KOPT-K1 (cell line): ENCODE data around the gene SLC25A27.

ENCODE experiments used
- H3K27ac ChIP-seq: fragments of 200-600 bp; sonication (generic); 2 replicates; pipeline ENCODE4 v1.5.1; 2016; ENCODE audit warnings: antibody characterized with exemption, mild to moderate bottlenecking, low read depth, low read length; ENCODE audit not compliant: poor library complexity, severe bottlenecking
- H3K36me3 ChIP-seq: fragments of 200-600 bp; sonication (generic); 2 replicates; pipeline ENCODE4 v1.5.1; 2017; ENCODE audit warnings: antibody characterized with exemption, mild to moderate bottlenecking, low read length, moderate library complexity; ENCODE audit not compliant: insufficient read depth
- H3K9me3 ChIP-seq: fragments of 200-600 bp; sonication (generic); 2 replicates; pipeline ENCODE4 v1.5.1; 2017; ENCODE audit warnings: antibody characterized with exemption, low read length, mild to moderate bottlenecking; ENCODE audit not compliant: insufficient read depth, poor library complexity, severe bottlenecking

Gene SLC25A27

DNA sequence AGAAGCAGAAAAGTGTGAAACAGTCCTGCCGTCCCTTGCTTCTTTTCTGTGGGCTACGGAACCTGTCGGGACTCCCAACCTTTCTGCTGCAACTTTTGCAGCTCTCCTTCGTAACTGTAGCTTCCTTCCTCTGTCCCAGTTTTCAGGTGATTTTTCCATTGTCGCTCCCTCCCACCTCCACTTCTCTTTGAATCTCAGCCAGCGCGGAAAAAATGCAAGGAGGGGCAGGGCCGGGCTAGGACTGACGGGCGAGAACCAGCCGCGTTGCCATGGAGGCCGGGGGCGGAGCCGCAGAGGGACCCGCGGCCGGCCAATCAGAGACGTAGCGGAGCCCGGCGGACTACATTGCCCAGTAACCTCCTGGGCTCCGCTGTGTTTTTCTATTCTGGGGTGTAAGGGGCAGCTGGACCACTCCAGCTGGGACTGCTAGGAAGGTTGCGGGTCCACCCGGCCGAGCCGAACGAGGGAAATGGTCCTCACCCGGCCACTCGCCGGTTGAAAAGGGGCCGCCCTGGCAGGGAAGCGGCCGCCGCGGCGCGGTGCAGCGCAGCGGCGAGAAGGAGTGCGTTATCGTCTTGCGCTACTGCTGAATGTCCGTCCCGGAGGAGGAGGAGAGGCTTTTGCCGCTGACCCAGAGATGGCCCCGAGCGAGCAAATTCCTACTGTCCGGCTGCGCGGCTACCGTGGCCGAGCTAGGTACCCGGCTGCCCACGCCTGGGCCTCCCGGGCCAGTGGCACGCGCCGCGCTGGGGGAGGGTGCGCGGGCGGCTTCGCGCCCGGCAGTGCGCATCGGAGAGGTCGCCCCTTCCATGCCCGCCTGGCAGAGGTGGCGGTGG, at the start of gene SLC25A27, which contains the start of gene CYP39A1:
Gene SLC25A27 (plus strand): TSS at position 373 of the 836 bp plus-strand sequence. CDS start 218 bp downstream, at position 591.
Gene CYP39A1 (minus strand): TSS at position 216 of the 836 bp plus-strand sequence. CDS start 236 bp downstream, outside the sequence.
- H3K9me3 ChIP-seq = peaks cover 4% of the 10 kb centered on the region
- no peak within 1 kb of the TSS for H3K27ac ChIP-seq
- no peaks in the 10 kb centered on the region for H3K36me3 ChIP-seq

- Histone ChIP-seq H3K36me3 (no peaks in the 10 kb centered on the region), H3K27ac (no peak overlapping the region), H3K9me3 (no peaks in the 10 kb centered on the region)
These were observed 47.5 kb upstream of the SLC25A27 start for GRCh38 chr6:46605091-46605797.

GRCh38 chr6:46606338-46606737, 46.4 kb upstream of the SLC25A27 start:
- H3K9me3 ChIP-seq = no peaks in the 10 kb centered on the region
- H3K36me3 ChIP-seq = no peaks in the 10 kb centered on the region
- H3K27ac ChIP-seq = no peak overlapping the region

- H3K27ac ChIP-seq = no peak overlapping the region
- H3K9me3 ChIP-seq = no peaks in the 10 kb centered on the region
- no peaks in the 10 kb centered on the region for H3K36me3 ChIP-seq
These were observed 41.8 kb upstream of the SLC25A27 start for GRCh38 chr6:46610862-46611553.

DNA sequence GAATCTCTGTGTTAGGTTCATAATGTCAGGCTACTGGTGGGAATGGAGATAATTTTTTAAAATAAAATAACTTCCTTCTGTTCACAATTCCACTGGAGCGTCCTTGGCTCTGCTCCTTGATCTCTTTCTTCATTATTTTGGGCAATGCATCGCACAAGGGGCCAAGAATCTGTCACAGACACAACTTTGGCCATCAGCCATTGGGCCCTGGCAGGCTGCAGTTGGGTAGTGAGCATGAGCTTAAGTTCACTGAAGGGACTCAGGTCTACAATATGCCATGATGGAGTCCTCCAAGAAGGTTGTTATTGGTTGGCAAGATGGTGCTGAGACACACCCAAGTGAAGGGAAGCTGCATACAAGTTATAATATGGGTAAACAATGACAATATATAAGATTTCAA, 40.1 kb upstream of the SLC25A27 start:
- Histone ChIP-seq H3K36me3 (no peaks in the 10 kb centered on the region), H3K9me3 (no peaks in the 10 kb centered on the region), H3K27ac (no peak overlapping the region)

DNA sequence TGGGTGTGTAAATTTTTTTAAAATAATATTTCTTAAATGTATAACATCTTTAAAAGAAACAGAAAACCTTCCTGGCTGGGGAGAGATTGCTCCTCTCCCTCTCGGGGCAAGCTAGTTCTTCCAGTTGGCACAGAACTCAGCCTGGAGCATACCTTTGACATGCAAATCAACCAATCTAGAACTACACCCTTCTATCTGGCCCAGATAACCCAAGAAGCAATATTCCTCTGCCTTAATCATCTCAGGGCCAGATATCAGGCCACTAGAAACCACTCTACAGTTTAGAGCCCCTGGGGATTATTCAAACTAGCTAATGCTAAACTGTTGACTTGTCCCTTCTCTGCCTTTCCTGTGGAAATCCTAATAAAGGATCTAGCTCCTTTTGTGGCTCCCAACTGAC, 34.0 kb upstream of the SLC25A27 start:
- no peaks in the 10 kb centered on the region for H3K9me3 ChIP-seq
- H3K36me3 ChIP-seq = no peaks in the 10 kb centered on the region
- no peak overlapping the region for H3K27ac ChIP-seq

DNA sequence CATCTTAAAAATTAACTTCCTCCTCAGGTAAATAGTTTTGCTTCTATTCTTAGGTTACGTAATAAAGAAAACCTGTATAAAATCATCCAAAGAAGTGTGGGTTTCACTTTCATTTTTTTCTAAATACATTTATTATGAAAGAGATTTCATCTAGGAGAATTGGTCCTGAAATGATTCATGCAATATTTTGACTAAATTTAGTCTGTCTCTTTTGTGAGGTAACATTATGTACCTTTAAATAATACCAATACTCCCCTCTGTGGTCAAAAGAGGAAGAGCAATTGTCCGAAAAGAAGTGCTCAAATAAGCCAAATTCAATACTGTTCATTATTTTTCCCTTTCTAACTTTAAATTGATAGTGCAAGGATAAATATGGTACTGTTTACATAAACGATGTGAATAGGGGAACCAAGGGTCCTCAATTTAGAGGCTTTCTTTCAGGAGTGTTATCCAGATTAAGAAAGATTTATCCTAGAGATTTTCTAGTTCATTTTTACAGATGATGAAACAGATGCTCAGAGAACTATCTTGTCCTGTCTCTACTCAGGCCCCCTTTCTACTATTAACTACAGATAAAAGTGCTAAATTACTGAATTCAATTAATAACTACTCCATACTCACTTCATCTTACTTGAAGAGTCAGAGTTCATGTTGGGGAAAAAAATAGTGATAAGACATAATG, 26.4 kb upstream of the SLC25A27 start:
- no peaks in the 10 kb centered on the region for H3K9me3 ChIP-seq

DNA sequence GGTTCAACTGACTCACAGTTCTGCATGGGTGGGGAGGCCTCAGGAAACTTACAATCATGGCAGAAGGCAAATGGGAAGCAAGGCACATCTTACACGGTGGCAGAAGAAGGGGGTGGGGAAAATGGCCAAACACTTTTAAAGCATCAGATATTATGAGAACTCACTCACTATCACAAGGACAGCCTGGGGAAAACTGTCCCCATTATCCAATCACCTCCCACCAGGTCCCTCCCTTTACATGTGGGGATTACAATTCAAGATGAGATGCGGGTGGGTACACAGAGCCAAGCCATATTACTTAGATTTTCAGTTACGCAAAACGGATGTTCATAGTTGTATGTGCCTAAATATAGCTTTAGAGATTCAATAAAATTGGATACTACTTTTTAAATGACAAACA, 25.8 kb upstream of the SLC25A27 start:
- Histone ChIP-seq H3K9me3 (no peaks in the 10 kb centered on the region), H3K36me3 (no peaks in the 10 kb centered on the region), H3K27ac (no peak overlapping the region)

More for the DNA sequence above, 26.4 kb upstream of the SLC25A27 start:
- no peaks in the 10 kb centered on the region for H3K36me3 ChIP-seq
- no peak overlapping the region for H3K27ac ChIP-seq

- Histone ChIP-seq H3K9me3 (no peaks in the 10 kb centered on the region), H3K36me3 (no peaks in the 10 kb centered on the region), H3K27ac (no peak overlapping the region)
These were observed 24.3 kb upstream of the SLC25A27 start for GRCh38 chr6:46628498-46628897.

DNA sequence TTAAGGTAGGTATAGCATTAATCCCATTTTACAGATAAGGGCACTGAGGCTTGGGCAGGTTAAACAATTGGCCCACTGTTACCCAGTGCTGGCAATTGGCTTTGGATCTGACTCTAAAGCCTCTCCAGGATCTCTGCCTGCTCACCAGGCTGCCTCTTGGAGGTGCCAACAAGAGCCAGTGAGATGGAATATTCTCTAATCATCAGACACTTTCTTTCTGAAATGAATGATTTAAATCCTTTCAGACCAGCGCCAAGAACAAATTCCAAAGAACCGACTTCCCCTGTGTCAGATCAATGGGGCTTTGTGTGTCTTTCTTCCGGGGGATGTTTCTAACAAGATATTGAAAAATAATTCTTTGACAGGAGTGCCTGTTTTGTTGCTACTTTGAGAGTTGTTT, 23.8 kb upstream of the SLC25A27 start:
- Histone ChIP-seq H3K36me3 (no peaks in the 10 kb centered on the region), H3K9me3 (no peaks in the 10 kb centered on the region), H3K27ac (no peak overlapping the region)

DNA sequence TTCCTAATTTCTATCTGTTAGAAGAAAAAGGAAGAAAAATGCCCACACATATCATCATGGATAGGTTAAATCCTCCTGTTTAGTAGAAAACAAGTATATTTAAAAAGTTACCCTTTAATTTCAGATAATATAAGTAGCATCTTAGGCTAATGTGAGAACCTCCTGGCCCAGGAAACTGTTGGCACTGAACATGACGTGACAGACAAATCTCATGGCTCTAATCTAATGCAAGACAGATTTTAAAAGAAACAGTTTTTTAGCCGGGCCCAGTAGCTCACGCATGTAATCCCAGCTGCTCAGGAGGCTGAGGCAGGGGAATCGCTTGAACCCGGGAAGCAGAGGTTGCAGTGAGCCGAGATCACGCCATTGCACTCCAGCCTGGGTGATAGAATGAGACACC, 23.1 kb upstream of the SLC25A27 start:
- H3K27ac ChIP-seq = no peak overlapping the region
- H3K9me3 ChIP-seq = no peaks in the 10 kb centered on the region
- no peaks in the 10 kb centered on the region for H3K36me3 ChIP-seq

GRCh38 chr6:46632053-46632452, 20.7 kb upstream of the SLC25A27 start:
- no peaks in the 10 kb centered on the region for H3K36me3 ChIP-seq
- H3K27ac ChIP-seq = no peak overlapping the region
- no peaks in the 10 kb centered on the region for H3K9me3 ChIP-seq

DNA sequence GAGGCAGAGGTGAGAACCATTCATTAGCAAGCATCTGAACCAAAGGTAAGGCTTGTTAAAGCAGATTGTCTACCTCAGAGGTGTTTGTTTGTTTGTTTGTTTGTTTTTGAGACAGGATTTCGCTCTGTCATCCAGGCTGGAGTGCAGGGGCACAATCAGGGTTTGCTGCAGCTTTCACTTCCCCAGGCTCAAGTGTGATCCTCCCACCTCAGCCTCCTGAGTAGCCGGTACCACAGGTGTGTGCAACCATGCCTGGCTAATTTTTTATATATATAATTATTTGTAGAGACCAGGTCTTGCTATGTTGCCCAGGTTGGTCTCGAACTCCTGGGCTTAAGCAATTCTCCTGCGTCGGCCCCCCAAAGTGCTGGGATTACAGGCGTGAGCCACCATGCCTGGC, 17.3 kb upstream of the SLC25A27 start:
- H3K36me3 ChIP-seq = no peaks in the 10 kb centered on the region
- no peak overlapping the region for H3K27ac ChIP-seq
- H3K9me3 ChIP-seq = no peaks in the 10 kb centered on the region

DNA sequence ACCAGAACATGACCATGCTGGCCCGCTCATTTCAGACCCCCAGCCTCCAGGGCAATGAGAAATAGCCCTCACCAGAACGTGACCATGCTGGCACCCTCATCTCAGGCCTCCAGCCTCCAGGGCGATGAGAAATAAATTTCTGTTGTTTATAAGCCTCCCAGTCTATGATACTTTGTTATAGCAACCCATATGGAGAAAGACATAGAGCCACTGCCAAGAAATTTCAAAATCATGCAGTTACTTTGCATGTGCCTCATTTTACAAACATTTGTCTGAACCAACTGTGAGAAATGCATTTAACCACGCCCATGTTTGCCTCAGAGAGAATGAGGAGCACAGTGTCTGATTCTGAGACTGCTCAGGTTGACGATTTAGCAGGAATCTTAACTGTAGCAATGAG, 15.6 kb upstream of the SLC25A27 start:
- no peaks in the 10 kb centered on the region for H3K9me3 ChIP-seq
- no peak overlapping the region for H3K27ac ChIP-seq
- no peaks in the 10 kb centered on the region for H3K36me3 ChIP-seq

GRCh38 chr6:46637933-46638332, 14.8 kb upstream of the SLC25A27 start:
- Histone ChIP-seq H3K27ac (no peak overlapping the region), H3K36me3 (no peaks in the 10 kb centered on the region), H3K9me3 (no peaks in the 10 kb centered on the region)
